ENCODE measurements around the gene SLC9C1.
"Not testable (repeated sequence)": the region's sequence is repeated elsewhere in the genome, so short reads cannot be mapped to it uniquely, and the experiment has no call there.

SLC9C1 gene

DNA sequence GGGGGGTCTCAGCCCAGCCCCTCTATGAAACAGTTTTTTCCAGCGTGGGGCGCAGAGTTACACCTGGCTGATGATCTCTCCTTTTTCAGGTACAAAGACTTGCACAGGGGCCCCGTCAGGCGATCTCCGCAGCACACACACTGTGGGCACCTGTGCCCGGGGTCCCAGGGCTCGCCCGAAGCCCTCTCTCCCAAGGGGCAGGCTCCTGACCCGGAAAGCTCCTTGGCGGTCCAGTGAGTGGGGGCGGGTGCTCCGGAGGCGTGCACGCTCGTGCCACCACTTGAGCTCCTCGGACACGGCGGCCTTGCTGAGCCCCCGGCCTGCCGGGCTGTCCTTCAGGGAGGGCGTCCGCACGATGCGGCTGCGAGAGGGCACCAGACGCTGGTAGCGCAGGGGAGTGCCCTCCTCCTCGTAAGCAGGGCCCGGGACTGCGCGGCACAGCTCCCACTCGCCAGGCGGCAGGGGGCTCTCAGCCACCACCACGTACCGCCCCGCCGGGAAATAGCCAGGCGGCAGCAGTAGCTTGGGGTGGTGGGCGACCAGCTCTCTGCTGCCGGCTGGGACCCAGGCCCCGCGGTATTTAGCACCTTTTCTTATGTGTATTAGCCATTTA is 108.5 kb downstream of the SLC9C1 start:
- not testable (repeated sequence) for DNase-seq

- DNase-seq, result no peak
Measured at GRCh38 chr3:112175646-112176045, 118.4 kb downstream of the SLC9C1 start.

GRCh38 chr3:112175037-112175436 is 119.0 kb downstream of the SLC9C1 start:
- DNase-seq, result no peak

DNA sequence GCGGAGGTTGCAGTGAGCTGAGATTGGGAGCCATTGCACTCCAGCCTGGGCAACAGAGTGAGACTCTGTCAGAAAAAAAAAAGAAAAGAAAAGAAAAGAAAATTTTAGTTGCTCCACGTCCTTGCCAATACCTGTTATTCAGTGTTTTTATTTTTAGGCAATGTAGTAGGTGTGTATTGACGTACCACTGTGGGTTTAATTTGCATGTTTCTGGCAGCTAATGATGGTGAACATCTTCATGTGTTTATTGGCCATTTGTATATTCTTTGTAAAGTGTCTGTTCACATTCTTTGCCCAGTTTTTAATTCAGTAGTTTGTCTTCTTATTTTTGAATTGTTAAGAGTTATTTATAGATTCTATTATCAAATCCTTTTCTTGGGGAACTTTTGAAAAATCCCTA is 122.9 kb downstream of the SLC9C1 start:
- no peak for DNase-seq

- DNase-seq, result no peak
Measured at GRCh38 chr3:112170046-112170445, 124.0 kb downstream of the SLC9C1 start.

GRCh38 chr3:112167758-112168157 is 126.3 kb downstream of the SLC9C1 start:
- DNase-seq, result no peak

- DNase-seq, result no peak
Measured at GRCh38 chr3:112149136-112149535, 144.9 kb downstream of the SLC9C1 start.

- DNase-seq, result no peak
Measured at GRCh38 chr3:112143689-112144088, 150.3 kb downstream of the SLC9C1 start.

- no peak for DNase-seq
Measured at GRCh38 chr3:112143251-112143650, 150.8 kb downstream of the SLC9C1 start.

DNA sequence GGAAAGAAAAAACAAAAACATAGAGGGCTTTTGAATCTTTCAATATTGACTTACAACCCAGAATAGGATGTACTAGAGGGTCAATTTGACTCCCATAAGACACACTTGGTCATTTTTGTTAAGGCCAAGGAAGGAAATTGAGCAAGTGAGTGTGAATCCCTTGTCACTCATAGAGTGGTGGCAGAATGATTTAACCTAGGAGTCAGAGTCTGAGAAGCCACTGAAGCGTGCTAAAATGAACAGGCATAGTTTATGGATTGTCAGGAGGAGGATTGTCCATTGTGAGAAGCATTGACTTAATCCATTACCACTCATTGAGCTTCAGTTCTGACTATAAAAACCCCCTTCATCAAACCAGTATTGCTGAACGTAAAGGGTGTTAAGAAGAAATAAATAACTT is 152.7 kb downstream of the SLC9C1 start:
- no peak for DNase-seq

- DNase-seq, result no peak
Measured at GRCh38 chr3:112140584-112140983, 153.4 kb downstream of the SLC9C1 start.

DNA sequence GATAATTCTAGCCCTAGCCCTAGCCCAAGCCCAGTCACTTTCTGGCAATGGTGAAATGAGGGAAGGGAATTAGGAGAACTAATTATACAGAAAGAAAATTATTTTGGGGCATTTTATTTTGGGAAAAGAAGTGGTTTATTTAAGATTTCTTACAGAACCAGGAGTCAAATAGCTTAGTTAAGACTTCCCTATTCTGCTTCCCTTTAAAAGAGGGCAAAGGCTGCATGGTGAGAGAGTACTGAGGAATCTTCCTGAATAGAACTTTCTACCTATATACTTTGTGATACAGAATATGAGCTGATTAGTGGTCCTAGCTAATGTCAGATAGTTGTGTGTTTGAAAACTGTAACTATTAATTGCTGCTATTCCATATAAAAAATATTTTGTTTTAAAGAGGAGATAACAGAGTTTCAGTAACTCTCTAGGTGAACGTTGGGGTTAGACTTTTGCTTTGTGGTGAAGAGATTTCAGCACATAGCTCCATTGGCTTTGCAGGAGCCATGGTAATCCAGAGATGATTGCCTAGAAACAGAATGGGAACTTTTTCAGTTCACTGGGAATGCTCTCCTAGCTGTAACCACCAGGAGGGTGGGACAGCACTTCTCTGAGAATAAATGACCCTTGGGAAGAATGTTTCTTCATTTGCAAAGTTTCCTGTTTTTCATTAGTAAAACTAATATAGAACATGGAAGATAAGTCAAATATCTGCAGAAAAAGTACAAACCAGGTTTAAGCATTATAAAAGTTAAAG is 155.6 kb downstream of the SLC9C1 start:
- DNase-seq, result no peak

- DNase-seq, result no peak
Measured at GRCh38 chr3:112137781-112138180, 156.2 kb downstream of the SLC9C1 start.

GRCh38 chr3:112136959-112137693 is 156.9 kb downstream of the SLC9C1 start:
- peak in 11 of 14 donors; percentile 9 to 62 (median 35) for DNase-seq

- no peak for DNase-seq
Measured at GRCh38 chr3:112136046-112136445, 158.0 kb downstream of the SLC9C1 start.

- no peak for DNase-seq
Measured at GRCh38 chr3:112134335-112135124, 159.5 kb downstream of the SLC9C1 start.

DNA sequence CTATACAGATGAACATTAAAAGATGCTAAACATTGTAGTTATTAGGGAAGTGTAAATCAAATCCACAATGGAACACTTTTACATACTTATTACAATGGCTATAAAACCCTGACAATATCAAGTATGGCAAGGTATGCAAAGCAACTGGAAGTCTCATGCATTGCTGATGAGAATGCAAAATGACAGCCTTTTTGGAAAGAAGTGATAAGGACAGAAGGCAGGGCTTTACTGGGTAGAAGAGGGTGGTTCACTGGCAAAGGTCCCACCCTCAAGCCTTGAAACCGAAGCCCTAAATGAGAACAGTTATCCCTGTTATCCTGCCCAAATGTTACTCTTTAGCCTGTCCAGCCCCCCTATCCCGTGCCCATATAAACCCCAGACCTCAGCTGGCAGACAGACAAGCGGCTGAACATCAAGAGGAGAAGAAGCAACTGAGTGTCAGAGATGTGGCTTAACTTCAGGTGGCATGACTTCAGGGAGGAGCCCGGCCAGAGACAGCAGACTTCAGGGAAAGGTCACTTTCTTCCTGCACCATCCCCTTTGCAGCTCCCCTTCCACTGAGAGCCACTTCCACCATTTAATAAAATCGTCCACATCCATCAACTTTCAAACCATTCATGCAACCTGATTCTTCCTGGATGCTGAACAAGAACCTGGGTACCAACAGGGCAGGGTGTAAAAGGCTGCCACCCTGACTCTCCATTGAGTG is 160.2 kb downstream of the SLC9C1 start:
- no peak for DNase-seq

GRCh38 chr3:112132975-112133448 is 161.0 kb downstream of the SLC9C1 start, which contains the start of gene GCSAM:
Gene GCSAM, minus strand, starts transcription at chr3:112133248. Its CDS starts 128 bp downstream, at chr3:112133120.
- DNase-seq, result peak in 9 of 14 donors; percentile 13 to 59 (median 34)

- no peak for DNase-seq
Measured at GRCh38 chr3:112132554-112132953, 161.5 kb downstream of the SLC9C1 start.

DNA sequence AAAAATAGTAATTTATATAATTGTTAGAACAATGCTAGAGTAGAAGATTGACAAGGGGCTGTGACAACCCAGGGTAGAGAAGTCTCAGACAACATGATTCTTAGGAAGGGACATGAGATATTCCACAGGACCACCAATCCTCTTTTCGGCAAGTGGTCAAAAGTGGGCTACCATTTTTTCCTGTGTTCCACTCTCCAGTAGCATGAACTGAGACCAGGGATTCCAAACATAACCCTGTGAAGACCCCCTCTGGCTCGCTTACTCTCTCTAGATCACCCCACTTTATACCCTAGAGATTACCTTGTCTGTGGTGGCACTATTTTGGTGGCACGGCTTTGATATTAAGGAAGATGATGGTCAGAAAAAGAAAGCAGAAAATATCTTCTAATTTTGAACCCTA is 161.9 kb downstream of the SLC9C1 start:
- DNase-seq, result no peak

DNA sequence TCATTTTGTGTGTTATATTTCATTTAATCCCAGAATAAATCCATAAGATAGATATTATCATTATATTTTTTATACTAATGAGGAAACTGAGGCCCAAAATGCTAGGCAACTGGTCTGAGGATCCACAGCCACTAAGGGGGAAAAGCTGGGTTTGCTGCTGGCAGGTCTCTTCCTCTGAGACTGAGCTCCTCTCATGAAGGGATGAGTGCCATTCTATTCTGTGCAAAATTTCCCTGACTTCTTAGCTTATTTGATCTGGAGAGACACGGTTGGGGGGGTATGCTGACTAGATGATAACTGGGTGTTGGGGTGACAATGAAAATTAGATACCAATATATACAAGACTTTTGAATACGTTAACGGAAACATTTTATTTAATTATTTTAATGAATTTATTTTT is 162.9 kb downstream of the SLC9C1 start:
- DNase-seq, result no peak

DNA sequence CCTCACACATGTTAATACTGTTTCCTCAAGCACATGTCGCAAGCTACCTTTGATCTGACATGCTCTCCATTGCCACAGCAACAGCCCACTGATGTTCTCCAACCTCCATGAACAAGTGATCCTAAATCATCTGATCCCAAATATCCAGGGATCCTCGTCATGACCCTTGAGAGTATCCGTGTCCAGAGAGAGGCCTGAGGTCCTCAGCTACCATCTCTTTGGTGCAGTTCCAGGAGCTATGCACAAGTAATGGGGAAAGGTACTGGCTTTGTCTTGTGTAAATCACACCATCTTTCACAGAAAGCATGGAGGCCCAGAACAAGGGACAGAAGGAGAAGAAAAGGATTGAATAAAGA is 163.4 kb downstream of the SLC9C1 start:
- no peak for DNase-seq

All from C1 segment of cervical spinal cord (tissue), 14 donors.